Measurements from ENCODE around the gene ANKRD13D.

ANKRD13D gene

DNA sequence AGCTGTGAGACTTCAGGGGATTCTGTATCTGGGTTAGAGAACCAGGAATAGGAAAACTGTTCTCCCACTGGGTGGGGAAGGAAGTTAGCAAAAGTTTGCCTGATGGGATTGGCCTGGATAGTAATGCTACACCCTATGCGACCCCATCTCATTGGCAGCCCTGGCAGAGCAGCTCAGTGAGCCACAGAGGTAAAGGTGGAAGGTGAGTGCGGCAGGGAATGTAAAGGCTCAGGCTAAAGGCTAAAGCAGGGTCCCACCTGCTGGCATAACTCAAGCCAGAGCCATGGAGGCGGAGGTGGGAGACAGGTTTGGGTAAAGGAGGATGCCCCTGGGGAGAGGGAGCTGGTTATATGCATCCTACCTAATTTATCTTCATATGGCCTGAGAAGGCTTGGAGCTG lies 32.9 kb downstream of the ANKRD13D start:
- DNase-seq, result no peak

- no peak for DNase-seq
These were observed 34.4 kb downstream of the ANKRD13D start for GRCh38 chr11:67323526-67323925.

- DNase-seq, result no peak
These were observed 43.1 kb downstream of the ANKRD13D start for GRCh38 chr11:67332081-67332691.

GRCh38 chr11:67337257-67337656 lies 48.2 kb downstream of the ANKRD13D start:
- no peak for DNase-seq

GRCh38 chr11:67344264-67344663 lies 55.2 kb downstream of the ANKRD13D start:
- no peak for DNase-seq

DNA sequence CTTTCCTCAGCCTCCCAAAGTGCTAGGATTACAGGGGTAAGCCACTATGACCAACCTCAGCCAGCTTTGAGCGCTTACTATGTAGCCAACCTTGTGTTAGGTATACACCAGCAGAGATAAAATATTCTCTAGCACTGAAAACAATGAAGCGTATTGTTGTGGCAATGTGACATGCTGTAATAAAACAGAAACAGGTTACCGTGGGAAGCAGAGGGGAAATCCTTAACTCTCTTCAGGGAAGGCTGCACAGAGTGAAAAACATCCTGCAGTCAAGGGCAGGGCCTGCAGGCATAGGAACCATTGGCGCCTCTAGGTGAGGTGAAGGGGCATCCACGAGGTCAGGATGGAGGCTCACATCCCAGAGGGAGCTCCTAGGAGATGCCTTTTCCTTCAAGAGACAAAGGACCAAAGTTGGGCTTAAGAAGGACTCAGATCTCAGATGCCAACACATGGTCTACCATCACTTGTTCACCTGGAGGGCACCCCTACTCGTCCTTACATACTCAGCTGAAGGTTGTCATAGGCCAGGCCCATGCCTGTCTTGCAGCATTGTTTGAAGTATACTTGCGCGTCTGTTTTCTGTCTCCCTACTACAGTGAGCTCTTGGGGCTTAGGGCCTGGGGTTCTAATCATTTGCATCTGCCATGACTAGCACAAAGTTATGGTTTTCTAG lies 56.3 kb downstream of the ANKRD13D start:
- no peak for DNase-seq

- DNase-seq, result peak; percentile 49
These were observed 57.1 kb downstream of the ANKRD13D start for GRCh38 chr11:67345920-67346819.

DNA sequence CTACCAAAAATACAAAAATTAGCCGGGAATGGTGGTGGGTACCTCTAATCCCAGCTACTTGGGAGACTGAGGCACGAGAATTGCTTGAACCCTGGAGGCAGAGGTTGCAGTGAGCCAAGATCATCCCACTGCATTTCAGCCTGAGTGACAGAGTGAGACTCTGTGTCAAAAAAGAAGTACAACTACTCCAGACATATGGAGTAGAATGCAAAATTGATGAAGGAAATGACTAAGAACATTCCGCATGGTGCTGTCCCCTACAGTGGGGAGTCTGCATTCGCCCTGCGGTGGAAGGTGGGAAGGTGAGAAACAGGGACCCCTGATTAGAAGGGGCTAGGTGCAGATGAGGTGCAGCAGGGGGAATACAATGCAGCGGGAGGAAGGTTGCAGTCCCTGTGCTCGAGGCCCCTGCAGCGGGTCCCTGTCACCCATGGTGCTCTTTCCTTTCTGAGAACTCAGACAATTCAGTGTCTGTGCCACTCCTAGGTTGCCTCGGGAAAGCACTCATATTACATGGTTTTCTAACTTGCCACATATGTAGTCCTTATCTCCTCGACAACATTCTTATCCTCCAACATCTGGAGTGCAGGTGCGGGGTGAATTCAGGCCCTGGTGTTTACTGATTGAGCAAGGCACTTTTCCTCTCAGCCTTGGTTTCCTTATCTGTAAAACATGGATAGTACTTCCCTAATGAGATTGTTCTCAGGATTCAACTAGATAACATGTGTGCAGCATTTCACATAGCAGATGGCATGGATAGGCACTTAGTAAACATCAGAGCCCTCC lies 59.1 kb downstream of the ANKRD13D start:
- DNase-seq, result peak; percentile 45

DNA sequence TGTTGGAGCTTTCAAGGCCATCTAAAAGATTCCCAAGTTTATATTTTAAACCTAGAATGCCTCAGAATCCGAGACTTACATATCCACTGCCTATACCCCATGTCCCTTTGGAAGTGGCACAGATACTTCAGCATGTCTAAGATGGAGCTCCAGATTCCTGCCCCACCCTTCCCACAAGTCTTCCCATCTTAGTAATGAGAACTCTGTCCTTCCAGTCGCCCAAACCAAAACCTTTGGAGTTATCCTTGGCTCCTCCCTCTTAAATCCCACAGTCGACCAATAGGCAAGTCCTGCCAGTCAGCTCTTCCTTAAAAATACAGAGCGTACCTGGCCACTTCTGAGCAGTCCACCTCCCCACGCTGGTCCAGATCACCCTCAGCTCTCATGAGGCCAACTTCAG lies 59.9 kb downstream of the ANKRD13D start:
- no peak for DNase-seq

GRCh38 chr11:67349457-67349856 lies 60.4 kb downstream of the ANKRD13D start:
- DNase-seq, result no peak

DNA sequence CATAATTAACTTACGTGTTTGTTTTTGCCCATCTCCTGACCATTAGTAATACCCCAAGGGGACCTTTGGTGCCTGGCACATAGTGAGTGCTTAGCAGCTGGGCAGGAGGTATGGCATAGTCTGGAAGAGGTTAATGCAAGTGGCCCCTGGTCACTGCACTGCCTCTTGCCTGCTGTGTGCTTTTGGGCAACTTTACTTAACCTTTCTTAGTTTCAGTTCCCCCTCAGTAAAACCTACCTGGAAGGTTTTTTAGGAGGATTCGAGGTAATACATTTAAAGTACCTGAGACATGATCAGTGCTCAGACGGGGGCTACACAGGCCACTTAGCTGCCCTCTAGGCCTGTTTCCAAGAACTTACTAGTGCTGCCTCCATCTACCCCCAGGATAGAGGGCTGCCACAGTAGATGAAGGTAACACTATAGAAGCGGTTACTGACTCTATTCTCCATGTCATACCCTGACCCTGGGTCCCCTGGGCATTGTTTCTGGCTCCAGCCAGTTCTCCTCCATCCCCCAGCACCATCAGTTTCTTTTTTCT lies 60.9 kb downstream of the ANKRD13D start:
- no peak for DNase-seq

DNA sequence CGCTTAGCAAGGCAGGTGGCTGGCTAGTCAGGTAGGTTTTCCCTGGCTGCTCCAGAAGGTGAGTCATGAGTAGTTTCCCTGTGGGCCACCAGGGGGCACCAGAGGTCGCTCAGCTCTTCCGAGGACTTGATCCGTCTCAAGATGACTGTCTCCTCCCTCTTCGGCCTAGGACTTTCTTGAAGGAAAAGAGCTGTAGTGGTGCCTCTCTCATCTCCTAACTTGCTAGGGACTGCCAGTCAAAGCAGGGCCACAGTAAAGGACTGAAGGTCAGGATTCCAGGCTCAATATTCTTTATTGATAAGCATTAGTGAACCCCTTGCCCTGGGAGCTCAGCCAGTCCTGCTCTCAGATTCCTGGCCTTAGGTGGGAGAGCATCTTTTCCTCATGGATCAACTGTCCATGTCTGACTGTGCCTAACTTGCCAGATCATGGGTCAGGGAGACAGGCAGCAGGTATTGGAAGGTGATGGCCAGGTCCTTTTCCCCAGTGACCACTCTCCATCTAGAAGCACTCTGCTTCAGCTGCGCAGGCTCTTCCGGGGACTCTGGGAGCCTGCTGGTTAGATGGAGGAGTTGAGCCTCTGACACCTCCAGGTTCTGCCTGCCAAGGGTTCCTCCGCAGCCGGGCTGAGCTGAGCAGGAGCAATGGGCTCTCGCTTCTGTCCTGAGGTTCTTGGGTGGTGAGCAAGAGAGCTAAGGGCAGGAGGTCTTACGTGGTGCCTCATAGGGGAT lies 62.3 kb downstream of the ANKRD13D start:
- DNase-seq, result peak; percentile 76

Measured in EL (cell line).